HG03025 (cell line): Measurements from ENCODE around the gene KARS1.

ENCODE experiments used
- ATAC-seq: cut with Tn5 transposase; IDR thresholded peaks from one replicate; pipeline ENCODE4 v1.9.1; 2021; ENCODE audit warnings: mild to moderate bottlenecking, moderate library complexity; ENCODE audit not compliant: unreplicated experiment, low FRiP score

The KARS1 gene

DNA sequence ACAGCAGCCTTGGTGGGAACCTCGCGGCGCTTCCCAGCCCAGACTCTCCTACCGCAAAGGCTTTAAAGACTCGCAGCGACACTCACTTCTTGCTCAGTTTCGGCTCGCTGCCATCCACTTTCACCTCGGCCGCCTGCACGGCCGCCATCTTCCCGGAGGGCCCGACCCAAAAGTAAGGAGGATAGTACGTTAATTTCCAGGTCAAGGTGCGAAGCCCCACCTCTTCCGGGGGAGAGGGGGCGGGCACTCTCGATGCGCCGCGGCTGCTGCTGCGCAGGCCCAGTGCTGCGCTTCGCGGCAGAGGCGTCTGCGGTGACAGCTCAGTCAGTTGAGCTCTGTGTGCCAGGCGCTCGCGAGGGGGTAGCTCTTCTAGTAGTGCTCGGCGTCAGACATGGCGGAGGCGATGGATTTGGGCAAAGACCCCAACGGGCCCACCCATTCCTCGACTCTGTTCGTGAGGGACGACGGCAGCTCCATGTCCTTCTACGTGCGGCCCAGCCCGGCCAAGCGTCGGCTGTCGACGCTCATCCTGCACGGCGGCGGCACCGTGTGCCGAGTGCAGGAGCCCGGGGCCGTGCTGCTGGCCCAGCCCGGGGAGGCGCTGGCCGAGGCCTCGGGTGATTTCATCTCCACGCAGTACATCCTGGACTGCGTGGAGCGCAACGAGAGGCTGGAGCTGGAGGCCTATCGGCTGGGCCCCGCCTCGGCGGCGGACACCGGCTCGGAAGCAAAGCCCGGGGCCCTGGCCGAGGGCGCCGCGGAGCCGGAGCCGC, at the start of gene KARS1, which contains the start of gene TERF2IP:
TSS of gene KARS1 (minus strand) at position 174 of the 773 bp plus-strand sequence. CDS start at position 148, 26 bp downstream.
TSS of gene TERF2IP (plus strand) at position 282 of the 773 bp plus-strand sequence. CDS start at position 392, 110 bp downstream.
- ATAC-seq: peak; percentile 83

DNA sequence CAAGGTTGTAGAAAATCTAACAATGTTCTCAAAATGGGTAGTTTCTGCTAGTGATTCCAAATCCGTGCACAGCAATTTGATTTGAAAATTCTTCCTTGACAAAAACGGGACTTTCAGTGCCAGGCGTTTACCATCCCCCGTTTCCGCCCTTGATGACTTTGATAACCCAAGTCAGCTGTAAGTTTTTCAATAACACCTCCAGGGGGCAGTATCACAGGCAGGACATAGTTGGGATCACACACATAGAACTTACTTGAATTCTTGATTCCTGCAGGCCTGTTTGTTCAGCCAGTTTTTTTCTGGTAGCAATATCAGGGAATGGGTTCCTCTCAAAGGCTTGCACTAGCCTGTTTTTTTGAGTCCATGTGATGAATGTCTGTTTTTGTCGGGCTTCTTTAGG, 48.2 kb upstream of the KARS1 start:
- ATAC-seq: no peak

DNA sequence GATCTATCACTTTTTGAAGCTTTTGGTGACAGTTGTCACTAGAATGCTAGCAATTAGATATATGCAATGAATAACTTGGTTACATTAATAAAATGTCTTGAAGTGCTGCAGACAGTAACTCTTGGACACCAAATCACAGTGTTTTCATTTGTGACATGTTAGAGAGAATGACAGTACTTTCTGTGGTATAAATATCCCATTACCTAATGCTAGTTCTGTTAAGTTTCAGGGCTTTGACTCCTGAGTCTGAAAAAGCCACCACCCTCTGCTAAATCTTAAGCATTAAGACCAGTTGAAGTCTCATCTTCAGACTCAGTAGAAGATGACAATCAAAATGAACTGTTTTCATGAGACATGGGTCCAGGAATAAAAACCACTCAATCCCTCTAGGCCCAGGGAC, 39.9 kb upstream of the KARS1 start:
- no peak for ATAC-seq

DNA sequence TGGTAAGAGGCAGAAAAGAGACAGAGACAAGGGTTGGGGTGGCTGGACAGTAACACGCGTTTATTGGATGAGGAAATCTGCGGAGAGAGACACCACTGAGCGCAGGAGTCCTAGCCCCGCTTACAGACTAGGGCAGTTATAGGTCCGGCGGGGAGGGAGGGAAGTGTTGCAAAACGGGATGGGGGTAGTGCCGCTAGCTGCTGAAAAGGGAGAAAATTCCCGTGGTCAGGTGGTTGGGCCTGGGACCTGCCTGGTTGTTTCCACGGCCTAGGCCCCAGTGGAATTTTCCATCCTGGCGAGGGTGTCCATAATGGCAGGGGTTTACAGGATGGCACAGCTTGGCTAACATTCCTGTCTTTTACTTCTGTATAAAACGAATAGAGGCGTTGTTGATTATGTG, 34.8 kb upstream of the KARS1 start:
- no peak for ATAC-seq

DNA sequence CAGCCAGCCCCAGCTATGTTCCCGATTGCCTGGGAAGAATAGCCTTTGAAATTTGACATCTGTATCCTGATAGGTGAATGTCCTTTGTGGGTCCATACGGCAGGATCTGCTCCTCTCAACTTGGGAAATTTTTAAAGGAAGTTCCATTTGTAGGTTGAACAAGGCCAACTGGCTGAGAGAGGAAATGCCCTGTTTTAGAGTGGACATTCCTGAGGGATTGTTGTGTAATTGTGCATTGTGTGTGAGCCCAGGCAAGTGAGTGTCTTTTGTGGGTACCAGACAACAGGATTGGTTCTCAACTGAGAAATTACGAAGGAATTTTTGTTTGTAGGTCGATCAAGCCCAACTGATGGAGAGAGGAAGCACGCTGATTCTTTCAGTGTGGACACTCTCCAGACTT, 31.9 kb upstream of the KARS1 start:
- no peak for ATAC-seq

DNA sequence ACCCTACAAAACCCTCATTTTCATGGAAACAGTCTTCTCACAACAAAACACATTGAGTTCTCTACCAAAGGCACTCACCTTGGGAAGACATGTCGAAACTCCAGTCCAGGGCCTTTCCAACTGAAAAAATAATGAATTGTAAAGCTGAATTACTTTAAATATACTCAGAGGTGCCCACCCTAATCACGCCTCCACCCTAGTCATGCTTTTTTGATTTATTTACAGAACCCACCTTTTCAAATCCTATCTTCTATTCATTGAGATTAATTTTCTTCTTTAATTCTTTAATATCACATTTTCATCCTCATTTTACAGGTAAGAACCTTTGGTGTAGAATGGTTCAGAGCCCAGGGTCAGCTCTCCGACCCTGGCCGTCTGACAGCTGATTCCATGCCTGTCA, 29.4 kb upstream of the KARS1 start, which contains the start of gene CPHXL2:
TSS of gene CPHXL2 (minus strand) at position 101 of the 400 bp plus-strand sequence. CDS start at position 91, 10 bp downstream.
- no peak for ATAC-seq

DNA sequence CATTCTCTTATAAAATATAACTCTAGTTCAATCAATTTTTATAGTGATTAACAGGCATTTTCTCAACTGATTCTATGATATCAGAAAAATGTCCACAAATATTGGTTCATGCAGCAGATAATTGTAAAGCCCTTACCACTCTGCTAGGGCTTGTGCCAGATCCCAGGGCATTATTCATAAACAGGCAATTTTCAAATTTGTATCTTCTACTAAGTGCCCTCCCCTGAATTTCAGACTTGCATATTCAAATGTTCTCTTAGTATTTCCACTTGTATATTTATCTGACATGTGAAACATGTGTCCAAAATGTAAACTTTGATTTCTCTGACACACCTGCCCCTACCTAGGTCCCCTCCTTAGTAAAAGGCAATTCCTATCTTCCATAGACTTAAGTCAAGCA, 20.0 kb upstream of the KARS1 start:
- no peak for ATAC-seq

DNA sequence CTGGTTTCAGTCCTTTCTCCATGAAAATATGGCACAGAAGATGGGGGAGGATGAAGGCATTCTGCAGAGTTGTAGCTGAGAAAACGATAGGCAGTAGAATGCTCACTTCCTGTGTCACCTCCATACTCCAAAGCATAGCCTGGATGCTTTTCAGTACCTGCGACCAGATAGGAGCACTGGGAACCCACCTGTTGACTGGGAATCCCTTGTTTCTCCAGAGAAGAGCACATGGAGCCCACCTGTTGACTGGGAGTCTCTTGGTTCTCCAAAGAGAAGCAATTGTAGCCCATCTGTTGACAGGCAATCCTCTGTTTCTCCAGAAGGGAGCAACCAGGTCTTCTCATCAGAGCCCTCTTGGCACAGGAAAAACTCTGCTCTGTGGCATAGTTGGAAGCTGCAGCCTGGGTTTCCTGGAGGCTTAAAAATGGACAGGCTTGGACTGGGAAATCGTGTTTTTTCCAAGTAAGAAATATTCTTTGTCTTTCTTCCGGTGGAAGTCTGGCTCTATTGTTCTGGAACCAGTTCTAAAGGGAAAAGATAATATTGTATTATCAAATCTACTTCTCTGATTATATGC, 13.3 kb upstream of the KARS1 start:
- ATAC-seq: no peak

DNA sequence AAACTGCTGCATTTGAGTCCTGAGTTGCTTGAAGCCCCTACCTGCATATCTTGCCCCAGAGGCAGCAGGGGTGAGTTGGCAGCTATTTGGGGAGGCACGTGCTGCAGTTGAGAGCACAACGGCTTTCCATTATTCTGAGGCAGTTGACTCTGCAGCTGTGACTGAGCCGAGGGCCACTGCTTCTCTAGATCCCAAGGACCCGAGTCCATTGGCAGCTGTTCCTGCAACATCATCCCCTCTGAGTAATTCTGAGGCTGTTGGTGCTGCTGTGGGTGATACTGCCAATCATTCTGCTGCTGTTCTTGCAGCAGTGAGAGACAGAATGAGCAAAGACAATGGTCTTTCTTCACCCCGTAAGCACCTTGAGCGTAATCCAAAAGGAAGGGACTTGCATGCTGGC, 12.9 kb upstream of the KARS1 start:
- no peak for ATAC-seq

DNA sequence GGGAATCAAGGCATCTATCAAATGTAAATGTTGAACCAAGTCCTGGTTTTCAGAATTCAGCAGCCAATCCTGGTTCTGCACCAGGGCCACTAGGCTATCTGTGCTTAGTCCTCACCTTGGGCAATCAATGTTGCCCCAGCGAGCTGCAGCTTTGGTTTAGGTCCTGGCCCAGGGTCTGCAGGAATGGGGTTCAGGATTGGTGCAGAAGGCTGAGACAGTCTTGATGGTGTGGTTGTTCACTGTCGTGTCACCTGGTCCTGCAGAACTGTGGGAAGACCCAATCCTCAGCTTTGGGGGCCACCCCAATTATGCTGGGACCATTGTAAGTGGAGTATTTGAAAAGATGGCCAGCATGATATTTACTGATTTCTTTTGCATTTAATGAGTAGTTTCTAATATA, 10.7 kb upstream of the KARS1 start:
- no peak for ATAC-seq

DNA sequence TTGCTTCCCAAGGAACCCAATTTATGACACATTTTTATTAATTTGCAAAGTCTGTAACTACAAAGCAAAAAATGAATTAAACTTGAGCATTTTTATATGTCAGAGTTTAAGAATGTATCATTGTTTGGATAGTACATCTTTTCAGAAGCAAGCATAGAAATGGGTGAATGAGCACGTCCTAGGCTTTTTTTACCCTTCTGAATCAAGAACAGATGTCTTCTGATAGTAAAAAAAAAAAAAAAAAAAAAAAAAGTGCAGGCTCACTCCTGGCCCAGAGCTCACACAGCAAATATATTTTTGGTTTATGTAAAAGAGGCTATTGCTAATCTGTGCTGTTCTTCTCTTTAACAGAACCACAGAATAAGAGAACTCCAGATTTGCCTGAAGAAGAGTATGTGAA, 6.5 kb upstream of the KARS1 start:
- ATAC-seq: no peak

DNA sequence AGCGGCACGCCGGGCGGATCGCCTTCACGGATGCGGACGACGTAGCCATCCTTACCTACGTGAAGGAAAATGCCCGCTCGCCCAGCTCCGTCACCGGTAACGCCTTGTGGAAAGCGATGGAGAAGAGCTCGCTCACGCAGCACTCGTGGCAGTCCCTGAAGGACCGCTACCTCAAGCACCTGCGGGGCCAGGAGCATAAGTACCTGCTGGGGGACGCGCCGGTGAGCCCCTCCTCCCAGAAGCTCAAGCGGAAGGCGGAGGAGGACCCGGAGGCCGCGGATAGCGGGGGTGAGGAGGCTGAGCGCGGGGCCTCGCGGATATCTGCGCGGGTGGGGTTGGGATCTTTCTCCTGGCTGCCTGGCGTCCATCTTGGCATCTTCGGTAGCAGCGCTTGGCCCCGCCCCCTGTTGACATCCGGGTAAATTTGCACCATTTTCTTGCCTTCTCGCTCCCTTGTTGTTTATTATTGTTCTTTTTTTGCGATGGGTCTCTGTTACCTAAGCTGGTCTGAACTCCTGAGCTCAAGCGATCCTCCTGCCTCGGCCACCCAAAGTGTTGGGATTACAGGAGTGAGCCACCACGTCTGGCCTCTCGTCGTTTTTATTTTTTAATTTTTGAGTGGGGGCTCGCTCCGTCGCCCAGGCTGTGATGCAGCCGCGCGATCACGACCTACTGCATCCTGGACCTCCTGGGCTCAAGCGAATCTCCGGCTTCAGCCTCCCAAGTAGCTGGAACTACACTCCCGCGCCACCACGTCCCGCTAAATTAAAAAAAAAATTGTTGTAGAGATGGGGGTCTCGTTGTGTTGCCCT, 1.0 kb upstream of the KARS1 start:
- peak; percentile 35 for ATAC-seq

DNA sequence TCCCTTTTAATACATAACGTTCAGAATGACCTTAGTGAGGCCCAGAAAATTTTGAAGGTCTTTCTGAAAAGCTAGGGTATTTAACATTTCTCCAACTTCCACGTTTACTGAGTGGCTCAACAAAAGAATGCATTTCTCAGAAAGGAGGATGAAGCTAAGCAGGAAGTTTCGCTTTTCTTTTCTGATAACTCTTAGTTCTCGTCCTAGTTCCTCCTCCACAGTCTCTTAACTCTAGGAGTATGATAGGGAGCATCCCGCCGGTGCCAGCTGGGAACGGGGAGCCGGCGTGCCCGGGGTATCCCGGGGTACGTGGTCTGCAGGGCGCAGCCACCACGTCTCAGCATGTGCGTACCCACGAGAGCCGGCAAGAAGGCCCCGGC, 363 bp downstream of the KARS1 start:
- ATAC-seq: peak; percentile 22

DNA sequence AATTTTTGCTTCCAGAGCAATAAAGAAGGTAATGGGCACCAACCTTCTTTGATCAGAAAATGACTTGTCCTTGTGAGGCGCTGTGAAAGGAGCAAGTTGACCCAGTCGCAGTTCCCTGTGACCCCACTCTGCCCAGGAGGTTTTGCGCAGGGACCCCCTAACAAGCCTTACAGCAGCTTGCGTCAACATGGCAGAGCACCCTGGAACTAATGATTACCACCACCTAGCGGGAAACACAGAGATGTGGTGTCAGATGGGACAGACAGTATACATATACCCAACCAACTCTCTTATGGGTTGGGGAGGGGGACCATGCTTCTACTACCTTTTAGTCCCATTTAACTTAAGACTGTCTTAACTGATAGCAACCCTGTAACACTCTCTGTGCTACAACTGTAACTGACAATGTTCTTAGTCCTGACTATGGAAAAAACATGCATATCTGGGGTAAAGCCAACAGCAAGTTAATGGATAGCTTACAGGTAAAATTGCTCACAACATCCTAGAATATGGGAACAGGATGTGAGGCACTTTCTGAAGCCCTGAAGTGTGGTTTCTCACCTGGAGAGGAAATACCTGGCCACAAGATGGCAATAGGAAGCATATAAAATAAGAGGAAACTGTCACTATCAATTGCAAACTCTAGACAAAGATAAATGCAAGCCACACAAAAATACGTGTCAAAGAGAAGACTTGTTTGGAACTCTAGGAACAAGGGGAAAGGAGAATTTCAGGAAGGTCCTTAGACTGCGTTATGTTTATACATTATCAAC, 3.0 kb downstream of the KARS1 start:
- ATAC-seq: no peak

DNA sequence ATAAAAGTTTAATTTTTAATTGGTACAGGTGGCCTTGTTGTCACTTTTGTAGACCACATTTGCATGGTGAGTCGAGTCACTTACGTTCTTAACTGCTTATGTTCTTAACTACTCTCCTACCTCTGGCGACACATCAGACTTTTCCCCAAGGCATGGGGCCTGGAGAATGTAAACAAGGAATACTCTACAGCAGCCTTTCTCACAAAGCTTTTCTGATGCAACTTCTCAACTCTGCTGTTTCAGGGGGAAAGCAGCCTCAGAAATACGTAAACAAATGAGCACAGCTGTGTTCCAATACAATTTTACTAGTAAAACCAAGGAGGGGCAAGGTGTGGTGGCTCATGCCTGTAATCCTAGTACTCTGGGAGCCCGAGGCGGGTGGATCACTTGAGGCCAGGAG, 6.9 kb downstream of the KARS1 start:
- no peak for ATAC-seq

DNA sequence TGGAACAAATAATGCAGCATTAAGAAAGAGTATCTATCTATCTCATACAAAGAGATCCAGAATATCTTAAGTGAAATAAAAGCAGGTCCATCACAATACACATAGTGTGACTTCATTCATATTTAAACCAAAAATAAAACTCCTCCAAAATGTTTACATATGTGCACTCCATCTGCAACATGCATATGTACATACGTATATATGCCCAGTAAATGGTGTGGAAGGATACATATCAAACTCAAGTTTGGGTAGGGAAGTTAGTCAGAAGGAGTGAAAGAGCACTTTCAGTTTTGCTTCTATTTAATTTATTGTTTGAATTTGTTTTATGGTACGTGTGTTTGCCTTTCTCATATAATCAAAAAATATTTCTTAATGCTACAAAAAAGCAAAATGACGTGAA, 12.4 kb downstream of the KARS1 start:
- ATAC-seq: no peak

DNA sequence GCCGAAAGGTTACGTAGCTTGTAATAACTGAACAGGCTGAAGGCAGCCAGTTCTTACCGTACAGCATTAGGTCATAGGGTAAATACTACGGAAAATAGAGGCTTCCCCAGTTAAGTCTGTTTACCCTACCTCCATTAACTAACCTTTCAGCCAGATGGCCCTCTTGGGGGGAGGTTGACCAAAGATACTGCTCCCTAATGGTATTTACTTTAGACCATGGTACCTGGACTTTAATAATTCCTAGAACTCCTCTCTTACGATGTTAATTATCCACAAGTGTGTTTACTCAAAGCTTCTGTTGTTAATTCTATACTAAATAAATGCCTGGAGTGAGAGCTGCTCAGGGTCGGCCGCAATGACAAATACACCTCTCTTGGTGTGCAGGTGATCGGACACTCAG, 14.6 kb downstream of the KARS1 start:
- ATAC-seq: no peak

DNA sequence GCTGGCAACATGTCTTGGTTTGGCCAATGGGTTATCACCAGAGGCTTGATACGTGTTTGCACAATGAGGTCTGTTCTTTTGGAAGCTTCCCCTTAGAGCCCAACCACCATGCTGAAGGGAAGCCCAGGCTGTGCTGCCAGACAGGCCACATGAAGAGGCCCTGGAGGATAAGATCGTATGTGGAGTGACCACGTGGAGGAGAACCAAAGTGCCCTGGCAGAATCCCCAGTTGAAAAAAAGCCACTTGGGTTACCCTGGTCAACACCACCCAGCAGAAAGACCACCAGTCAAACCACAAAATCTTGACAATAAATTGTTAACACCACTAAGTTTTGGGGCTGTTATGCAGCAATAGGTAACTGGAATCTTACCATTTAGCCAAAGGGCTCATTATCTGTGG, 17.4 kb downstream of the KARS1 start:
- ATAC-seq: no peak

DNA sequence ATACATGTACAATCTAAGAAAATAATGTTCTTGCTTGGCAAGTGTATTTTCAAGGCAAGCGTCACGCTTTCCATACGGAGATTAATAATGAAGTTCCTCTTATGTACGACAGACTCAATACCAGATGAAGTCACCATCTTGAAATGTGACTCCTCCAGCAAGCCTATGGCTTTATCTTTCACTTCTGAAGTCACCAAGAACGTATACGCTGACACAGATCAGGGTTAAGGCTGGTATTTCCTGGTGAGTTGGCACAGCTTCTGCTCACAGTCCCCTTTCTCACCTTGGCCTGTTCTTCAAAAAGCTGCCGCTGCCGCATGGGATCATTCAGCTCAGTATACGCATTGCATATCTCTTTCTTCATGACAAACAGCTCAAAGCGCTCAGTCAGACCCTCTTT, 18.3 kb downstream of the KARS1 start:
- no peak for ATAC-seq

DNA sequence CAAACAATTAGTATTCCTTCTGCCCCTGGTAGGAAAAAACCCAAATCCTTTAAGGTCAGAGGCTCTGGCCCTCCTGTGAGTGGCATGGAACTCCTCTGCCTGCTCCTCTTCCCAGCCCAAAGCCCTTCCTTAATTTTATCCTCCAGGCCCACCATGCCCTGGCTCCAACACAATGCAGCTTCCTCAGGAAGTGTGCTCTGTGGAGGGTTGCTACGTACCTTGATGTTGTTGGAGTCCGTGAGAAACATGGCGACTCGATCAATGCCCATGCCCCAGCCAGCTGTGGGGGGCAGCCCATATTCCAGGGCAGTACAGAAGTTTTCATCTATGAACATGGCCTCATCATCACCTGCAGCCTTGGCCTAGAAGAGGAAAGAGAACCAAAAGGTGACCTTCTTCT, 19.1 kb downstream of the KARS1 start:
- no peak for ATAC-seq

DNA sequence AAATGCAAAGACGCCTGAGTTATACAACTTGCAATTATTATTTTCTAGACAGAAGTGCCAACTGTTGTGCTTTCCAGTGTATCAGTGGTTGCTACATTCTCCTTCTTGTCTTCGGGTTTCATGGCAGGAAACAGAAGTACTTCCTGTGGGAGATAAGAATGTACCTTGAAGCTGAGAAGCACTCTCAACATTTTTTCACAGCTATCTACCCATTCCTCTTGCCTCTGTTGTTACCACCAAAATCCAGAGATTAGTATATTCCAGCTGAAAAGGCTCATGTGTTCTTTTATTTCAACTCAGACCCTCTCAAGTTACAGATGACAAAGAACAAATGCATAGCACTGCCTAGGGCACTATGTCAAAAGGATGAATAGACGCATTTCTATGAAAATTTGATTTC, 19.6 kb downstream of the KARS1 start:
- ATAC-seq: no peak
